ENCODE measurements around the gene ADAT2.

ADAT2 gene

DNA sequence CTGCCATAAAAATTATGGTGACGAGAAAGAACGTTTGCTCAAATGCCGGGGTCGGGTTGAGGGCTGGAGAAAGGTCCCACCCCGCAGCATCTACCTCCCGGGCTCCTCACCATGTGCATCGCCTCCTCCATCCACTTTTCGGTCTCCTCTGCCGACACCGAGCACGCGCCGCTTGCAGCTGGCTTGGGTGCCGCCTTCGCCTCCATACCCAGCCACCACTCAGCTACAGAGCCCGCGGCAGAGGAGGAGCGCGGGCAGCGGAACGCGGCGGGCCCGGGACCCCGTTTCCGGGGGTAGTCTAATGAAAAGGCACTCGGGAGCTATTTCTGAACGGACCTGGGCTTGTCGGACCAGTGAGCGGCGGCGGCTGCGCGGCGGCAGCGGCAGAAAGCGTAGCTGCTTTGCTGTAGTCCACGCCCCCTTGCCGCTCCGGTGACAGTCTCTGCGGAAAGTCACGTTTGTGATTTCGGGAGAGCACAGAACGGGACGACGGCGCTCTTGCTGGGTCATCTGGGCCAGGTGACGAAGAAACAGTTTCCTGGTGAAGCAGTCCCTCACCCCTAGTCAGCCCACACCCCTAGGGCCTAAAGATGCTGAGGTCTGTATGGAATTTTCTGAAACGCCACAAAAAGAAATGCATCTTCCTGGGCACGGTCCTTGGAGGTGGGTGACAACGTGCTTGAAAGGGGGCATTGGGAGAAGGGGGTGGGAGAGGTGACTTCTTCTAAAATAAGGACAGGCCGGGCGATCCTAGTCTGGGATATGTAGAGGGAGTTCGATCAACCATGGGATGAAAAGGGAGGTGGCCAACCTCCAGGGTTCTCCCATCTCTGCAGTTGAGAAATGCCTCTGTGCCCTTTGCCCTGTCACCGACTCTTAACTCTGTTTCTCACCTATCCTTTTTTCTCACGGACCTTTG is at the start of gene ADAT2, which contains the start of gene PEX3:
TSS of gene ADAT2 (minus strand) at position 243 of the 919 bp plus-strand sequence. CDS start at position 206, 37 bp downstream.
TSS of gene PEX3 (plus strand) at position 353 of the 919 bp plus-strand sequence. CDS start at position 591, 238 bp downstream.
- Histone ChIP-seq H3K4me1 (ENCODE audit: insufficient read depth, low read length) (peaks cover 22% of the 10 kb centered on the region), H3K4me3 (ENCODE audit: low read depth in 1 of 2, low read length in 2 of 2) (peak within 1 kb of the TSS; percentile 73 to 99), H3K9ac (ENCODE audit: low read length) (peak within 1 kb of the TSS; percentile 98), H3K27ac (ENCODE audit: low read depth, low read length) (peak within 1 kb of the TSS; percentile 87), H3K27me3 (ENCODE audit: control insufficient read depth in 1 of 2, insufficient read depth in 2 of 2, low read length in 2 of 2) (no peaks in the 10 kb centered on the region), H3K36me3 (ENCODE audit: insufficient read depth, low read length) (no peaks in the 10 kb centered on the region), H3K9me3 (ENCODE audit: low read length) (no peaks in the 10 kb centered on the region)

- H3K4me1 ChIP-seq (ENCODE audit: insufficient read depth, low read length), result no peaks in the 10 kb centered on the region
- peaks cover 4% of the 10 kb centered on the region for H3K36me3 ChIP-seq (ENCODE audit: insufficient read depth, low read length)
- H3K27me3 ChIP-seq (ENCODE audit: control insufficient read depth in 1 of 2, insufficient read depth in 2 of 2, low read length in 2 of 2), result no peaks in the 10 kb centered on the region
- no peak overlapping the region for H3K4me3 ChIP-seq (ENCODE audit: low read depth in 1 of 2, low read length in 2 of 2)
- no peaks in the 10 kb centered on the region for H3K9me3 ChIP-seq (ENCODE audit: low read length)
- H3K27ac ChIP-seq (ENCODE audit: low read depth, low read length), result no peak overlapping the region
- H3K9ac ChIP-seq (ENCODE audit: low read length), result no peak overlapping the region
Measured at GRCh38 chr6:143498428-143498827, 47.9 kb upstream of the ADAT2 start.

DNA sequence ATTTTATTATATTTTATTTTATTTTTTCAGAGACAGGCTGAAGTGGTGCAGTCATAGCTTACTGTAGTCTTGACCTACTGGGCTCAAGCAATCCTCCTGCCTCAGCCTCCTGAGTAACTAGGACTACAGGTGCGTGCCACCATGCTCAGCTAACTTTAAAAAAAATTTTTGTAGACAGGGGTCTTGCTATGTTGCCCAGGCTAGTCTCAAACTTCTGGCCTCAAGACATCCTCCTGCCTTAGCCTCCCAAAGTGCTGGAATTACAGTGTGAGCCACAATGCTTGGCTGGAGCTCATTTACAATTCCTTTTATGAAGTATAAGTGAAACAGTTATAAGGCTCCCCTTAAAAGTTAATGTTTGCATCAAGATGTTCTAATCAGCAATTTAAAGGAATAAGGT is 46.5 kb upstream of the ADAT2 start:
- Histone ChIP-seq H3K9ac (ENCODE audit: low read length) (no peak overlapping the region), H3K27ac (ENCODE audit: low read depth, low read length) (no peak overlapping the region), H3K36me3 (ENCODE audit: insufficient read depth, low read length) (peaks cover 4% of the 10 kb centered on the region), H3K4me1 (ENCODE audit: insufficient read depth, low read length) (no peaks in the 10 kb centered on the region), H3K4me3 (ENCODE audit: low read depth in 1 of 2, low read length in 2 of 2) (no peak overlapping the region), H3K27me3 (ENCODE audit: control insufficient read depth in 1 of 2, insufficient read depth in 2 of 2, low read length in 2 of 2) (no peaks in the 10 kb centered on the region), H3K9me3 (ENCODE audit: low read length) (no peaks in the 10 kb centered on the region)

- Histone ChIP-seq H3K9me3 (ENCODE audit: low read length) (no peaks in the 10 kb centered on the region), H3K9ac (ENCODE audit: low read length) (no peak overlapping the region), H3K4me1 (ENCODE audit: insufficient read depth, low read length) (no peaks in the 10 kb centered on the region), H3K4me3 (ENCODE audit: low read depth in 1 of 2, low read length in 2 of 2) (no peak overlapping the region), H3K27me3 (ENCODE audit: control insufficient read depth in 1 of 2, insufficient read depth in 2 of 2, low read length in 2 of 2) (no peaks in the 10 kb centered on the region), H3K36me3 (ENCODE audit: insufficient read depth, low read length) (peaks cover 7% of the 10 kb centered on the region), H3K27ac (ENCODE audit: low read depth, low read length) (no peak overlapping the region)
Measured at GRCh38 chr6:143490775-143491174, 40.3 kb upstream of the ADAT2 start.

- no peak overlapping the region for H3K4me3 ChIP-seq (ENCODE audit: low read depth in 1 of 2, low read length in 2 of 2)
- H3K27me3 ChIP-seq (ENCODE audit: control insufficient read depth in 1 of 2, insufficient read depth in 2 of 2, low read length in 2 of 2), result no peaks in the 10 kb centered on the region
- no peaks in the 10 kb centered on the region for H3K4me1 ChIP-seq (ENCODE audit: insufficient read depth, low read length)
- H3K9ac ChIP-seq (ENCODE audit: low read length), result no peak overlapping the region
- peaks cover 11% of the 10 kb centered on the region for H3K36me3 ChIP-seq (ENCODE audit: insufficient read depth, low read length)
- no peaks in the 10 kb centered on the region for H3K9me3 ChIP-seq (ENCODE audit: low read length)
- no peak overlapping the region for H3K27ac ChIP-seq (ENCODE audit: low read depth, low read length)
Measured at GRCh38 chr6:143490244-143490643, 39.7 kb upstream of the ADAT2 start.

- Histone ChIP-seq H3K9ac (ENCODE audit: low read length) (no peak overlapping the region), H3K4me3 (ENCODE audit: low read depth in 1 of 2, low read length in 2 of 2) (no peak overlapping the region), H3K36me3 (ENCODE audit: insufficient read depth, low read length) (peaks cover 8% of the 10 kb centered on the region), H3K4me1 (ENCODE audit: insufficient read depth, low read length) (no peaks in the 10 kb centered on the region), H3K9me3 (ENCODE audit: low read length) (no peaks in the 10 kb centered on the region), H3K27ac (ENCODE audit: low read depth, low read length) (no peak overlapping the region), H3K27me3 (ENCODE audit: control insufficient read depth in 1 of 2, insufficient read depth in 2 of 2, low read length in 2 of 2) (no peaks in the 10 kb centered on the region)
Measured at GRCh38 chr6:143486752-143487151, 36.3 kb upstream of the ADAT2 start.

GRCh38 chr6:143485967-143486366 is 35.5 kb upstream of the ADAT2 start:
- Histone ChIP-seq H3K36me3 (ENCODE audit: insufficient read depth, low read length) (peaks cover 8% of the 10 kb centered on the region), H3K27ac (ENCODE audit: low read depth, low read length) (no peak overlapping the region), H3K27me3 (ENCODE audit: control insufficient read depth in 1 of 2, insufficient read depth in 2 of 2, low read length in 2 of 2) (no peaks in the 10 kb centered on the region), H3K4me1 (ENCODE audit: insufficient read depth, low read length) (no peaks in the 10 kb centered on the region), H3K9me3 (ENCODE audit: low read length) (no peaks in the 10 kb centered on the region), H3K4me3 (ENCODE audit: low read depth in 1 of 2, low read length in 2 of 2) (no peak overlapping the region), H3K9ac (ENCODE audit: low read length) (no peak overlapping the region)

DNA sequence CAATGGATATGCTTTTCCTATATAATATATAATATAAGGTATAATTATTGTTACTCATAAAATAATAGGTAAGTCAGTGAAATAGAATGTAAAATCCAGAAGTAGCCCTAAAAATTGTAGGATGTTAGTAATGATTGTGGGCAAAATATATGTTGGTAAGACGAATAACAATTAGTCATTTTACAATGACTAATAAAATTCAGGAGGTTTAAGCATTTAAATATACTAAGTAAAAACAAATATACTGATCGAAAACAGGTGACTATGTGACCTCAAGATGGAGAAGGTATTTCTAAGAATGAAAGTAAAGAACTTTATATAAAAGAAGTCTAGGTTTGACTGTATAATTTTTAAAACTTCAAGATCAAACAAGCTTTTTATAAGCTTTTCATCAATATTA is 32.1 kb upstream of the ADAT2 start:
- no peak overlapping the region for H3K9ac ChIP-seq (ENCODE audit: low read length)
- no peaks in the 10 kb centered on the region for H3K4me1 ChIP-seq (ENCODE audit: insufficient read depth, low read length)
- no peak overlapping the region for H3K4me3 ChIP-seq (ENCODE audit: low read depth in 1 of 2, low read length in 2 of 2)
- no peak overlapping the region for H3K27ac ChIP-seq (ENCODE audit: low read depth, low read length)
- H3K36me3 ChIP-seq (ENCODE audit: insufficient read depth, low read length), result peaks cover 19% of the 10 kb centered on the region
- no peaks in the 10 kb centered on the region for H3K9me3 ChIP-seq (ENCODE audit: low read length)
- H3K27me3 ChIP-seq (ENCODE audit: control insufficient read depth in 1 of 2, insufficient read depth in 2 of 2, low read length in 2 of 2), result no peaks in the 10 kb centered on the region

- H3K9me3 ChIP-seq (ENCODE audit: low read length), result no peaks in the 10 kb centered on the region
- no peak overlapping the region for H3K4me3 ChIP-seq (ENCODE audit: low read depth in 1 of 2, low read length in 2 of 2)
- no peak overlapping the region for H3K9ac ChIP-seq (ENCODE audit: low read length)
- no peaks in the 10 kb centered on the region for H3K4me1 ChIP-seq (ENCODE audit: insufficient read depth, low read length)
- H3K27me3 ChIP-seq (ENCODE audit: control insufficient read depth in 1 of 2, insufficient read depth in 2 of 2, low read length in 2 of 2), result no peaks in the 10 kb centered on the region
- H3K36me3 ChIP-seq (ENCODE audit: insufficient read depth, low read length), result peaks cover 37% of the 10 kb centered on the region
- no peak overlapping the region for H3K27ac ChIP-seq (ENCODE audit: low read depth, low read length)
Measured at GRCh38 chr6:143478479-143479062, 28.1 kb upstream of the ADAT2 start.

DNA sequence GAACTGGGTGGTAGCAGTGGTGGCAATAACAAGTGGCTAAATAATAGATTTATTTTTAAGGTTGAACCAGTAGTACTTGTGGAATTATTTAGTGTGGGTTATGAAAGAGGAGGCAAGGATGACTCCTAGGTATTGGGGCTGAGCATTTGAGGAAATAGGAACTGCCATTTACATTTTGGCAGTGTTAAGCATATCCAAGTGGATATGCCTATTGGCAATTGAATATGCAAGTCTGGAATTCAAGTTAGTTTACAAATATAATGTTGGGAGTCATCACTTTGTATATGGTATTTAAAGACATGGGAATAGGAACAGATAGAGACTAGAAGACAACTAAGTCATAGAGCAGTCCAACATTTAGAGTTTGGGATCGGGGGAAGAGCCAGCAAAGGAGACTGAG is 26.1 kb upstream of the ADAT2 start:
- no peak overlapping the region for H3K27ac ChIP-seq (ENCODE audit: low read depth, low read length)
- no peaks in the 10 kb centered on the region for H3K4me1 ChIP-seq (ENCODE audit: insufficient read depth, low read length)
- peaks cover 48% of the 10 kb centered on the region for H3K36me3 ChIP-seq (ENCODE audit: insufficient read depth, low read length)
- H3K27me3 ChIP-seq (ENCODE audit: control insufficient read depth in 1 of 2, insufficient read depth in 2 of 2, low read length in 2 of 2), result no peaks in the 10 kb centered on the region
- H3K9me3 ChIP-seq (ENCODE audit: low read length), result no peaks in the 10 kb centered on the region
- no peak overlapping the region for H3K4me3 ChIP-seq (ENCODE audit: low read depth in 1 of 2, low read length in 2 of 2)
- H3K9ac ChIP-seq (ENCODE audit: low read length), result no peak overlapping the region

DNA sequence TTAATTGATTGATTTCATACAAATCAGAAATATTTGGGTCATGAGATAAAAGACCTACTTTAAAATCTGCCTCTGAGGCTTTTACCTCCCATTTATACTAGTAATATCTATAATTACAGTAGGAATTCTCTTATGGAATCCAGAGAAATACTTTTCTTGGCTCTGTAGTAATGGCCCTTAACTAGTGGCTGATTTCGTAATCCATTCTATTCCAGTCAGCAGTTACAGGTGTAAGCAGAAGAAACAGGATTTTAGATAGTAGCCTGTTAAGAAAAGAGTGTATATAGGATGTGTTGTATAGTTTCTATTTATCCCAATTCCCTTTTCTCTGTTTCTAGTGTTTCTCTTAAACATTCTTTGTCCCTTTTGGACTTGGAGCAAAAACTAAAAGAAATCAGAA is 21.3 kb upstream of the ADAT2 start:
- Histone ChIP-seq H3K36me3 (ENCODE audit: insufficient read depth, low read length) (peaks cover 29% of the 10 kb centered on the region), H3K4me1 (ENCODE audit: insufficient read depth, low read length) (no peaks in the 10 kb centered on the region), H3K27me3 (ENCODE audit: control insufficient read depth in 1 of 2, insufficient read depth in 2 of 2, low read length in 2 of 2) (no peaks in the 10 kb centered on the region), H3K4me3 (ENCODE audit: low read depth in 1 of 2, low read length in 2 of 2) (no peak overlapping the region), H3K27ac (ENCODE audit: low read depth, low read length) (no peak overlapping the region), H3K9ac (ENCODE audit: low read length) (no peak overlapping the region), H3K9me3 (ENCODE audit: low read length) (no peaks in the 10 kb centered on the region)

All from muscle layer of colon (tissue), 2 donors.